AG10803 (cell line): ENCODE data around the gene SETD2.
"Not testable (repeated sequence)": the region's sequence is repeated elsewhere in the genome, so short reads cannot be mapped to it uniquely, and the experiment has no call there.

ENCODE experiments used
- DNase-seq: peaks from one replicate; pipeline ENCODE4 v3.0.0; 2010; ENCODE audit warnings: low read depth
- H3K4me3 ChIP-seq: 2 replicates; pipeline ENCODE4 v1.5.1; 2011; ENCODE audit warnings: mild to moderate bottlenecking, low read length, control low read depth
- TF ChIP-seq, protein P1 (sequence below): conservative IDR thresholded peaks from 2 replicates; pipeline ENCODE4 v1.5.1; 2011; ENCODE audit warnings: mild to moderate bottlenecking, low read length, control low read depth, inconsistent platforms

Gene SETD2

DNA sequence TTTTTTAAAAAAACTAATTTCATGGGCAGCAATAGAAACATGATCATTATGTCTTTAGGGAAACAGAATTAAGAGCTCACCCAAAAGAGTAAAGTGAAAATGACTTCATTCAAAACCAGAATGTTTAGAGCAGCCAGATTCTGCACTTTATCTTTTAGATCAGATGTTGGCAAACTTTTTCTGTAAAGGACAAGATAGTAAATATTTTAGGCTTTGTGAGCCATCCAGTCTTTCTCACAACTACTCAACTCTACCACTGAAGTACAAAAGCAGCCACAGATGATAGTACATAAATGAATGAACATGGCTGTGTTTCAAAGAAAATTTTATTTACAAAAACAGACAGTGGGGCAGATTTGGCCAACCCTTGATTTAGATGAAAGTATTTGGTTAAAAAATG, 84.5 kb downstream of the SETD2 start:
- no peak for DNase-seq
- H3K4me3 ChIP-seq, result no peak overlapping the region
- TF ChIP-seq, protein P1, sequence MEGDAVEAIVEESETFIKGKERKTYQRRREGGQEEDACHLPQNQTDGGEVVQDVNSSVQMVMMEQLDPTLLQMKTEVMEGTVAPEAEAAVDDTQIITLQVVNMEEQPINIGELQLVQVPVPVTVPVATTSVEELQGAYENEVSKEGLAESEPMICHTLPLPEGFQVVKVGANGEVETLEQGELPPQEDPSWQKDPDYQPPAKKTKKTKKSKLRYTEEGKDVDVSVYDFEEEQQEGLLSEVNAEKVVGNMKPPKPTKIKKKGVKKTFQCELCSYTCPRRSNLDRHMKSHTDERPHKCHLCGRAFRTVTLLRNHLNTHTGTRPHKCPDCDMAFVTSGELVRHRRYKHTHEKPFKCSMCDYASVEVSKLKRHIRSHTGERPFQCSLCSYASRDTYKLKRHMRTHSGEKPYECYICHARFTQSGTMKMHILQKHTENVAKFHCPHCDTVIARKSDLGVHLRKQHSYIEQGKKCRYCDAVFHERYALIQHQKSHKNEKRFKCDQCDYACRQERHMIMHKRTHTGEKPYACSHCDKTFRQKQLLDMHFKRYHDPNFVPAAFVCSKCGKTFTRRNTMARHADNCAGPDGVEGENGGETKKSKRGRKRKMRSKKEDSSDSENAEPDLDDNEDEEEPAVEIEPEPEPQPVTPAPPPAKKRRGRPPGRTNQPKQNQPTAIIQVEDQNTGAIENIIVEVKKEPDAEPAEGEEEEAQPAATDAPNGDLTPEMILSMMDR, result no peak

- no peak overlapping the region for H3K4me3 ChIP-seq
- TF ChIP-seq, protein P1, result no peak
- no peak for DNase-seq
These were observed 90.2 kb downstream of the SETD2 start for GRCh38 chr3:47073685-47074084.

DNA sequence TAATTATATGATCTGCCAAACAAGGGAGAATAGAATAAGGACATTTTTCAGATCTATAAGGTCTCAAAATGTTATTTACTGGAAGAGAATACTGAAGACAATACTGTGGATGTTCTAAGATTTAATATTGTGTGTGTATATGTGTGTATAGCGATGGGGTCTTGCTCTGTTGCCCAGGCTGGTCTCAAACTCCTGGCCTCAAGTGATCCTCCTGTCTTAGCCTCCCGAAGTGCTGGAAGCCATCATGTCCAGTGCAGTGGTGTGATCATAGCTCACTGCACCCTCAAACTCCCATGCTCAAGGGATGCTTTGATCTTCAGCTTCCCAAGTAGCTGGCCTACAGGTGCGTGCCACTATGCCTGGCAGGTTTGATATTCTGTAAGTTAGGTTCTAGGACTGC, 93.1 kb downstream of the SETD2 start:
- TF ChIP-seq, protein P1, result no peak
- DNase-seq, result no peak
- H3K4me3 ChIP-seq, result no peak overlapping the region

GRCh38 chr3:47066259-47066658, 97.7 kb downstream of the SETD2 start:
- not testable (repeated sequence) for H3K4me3 ChIP-seq, DNase-seq

DNA sequence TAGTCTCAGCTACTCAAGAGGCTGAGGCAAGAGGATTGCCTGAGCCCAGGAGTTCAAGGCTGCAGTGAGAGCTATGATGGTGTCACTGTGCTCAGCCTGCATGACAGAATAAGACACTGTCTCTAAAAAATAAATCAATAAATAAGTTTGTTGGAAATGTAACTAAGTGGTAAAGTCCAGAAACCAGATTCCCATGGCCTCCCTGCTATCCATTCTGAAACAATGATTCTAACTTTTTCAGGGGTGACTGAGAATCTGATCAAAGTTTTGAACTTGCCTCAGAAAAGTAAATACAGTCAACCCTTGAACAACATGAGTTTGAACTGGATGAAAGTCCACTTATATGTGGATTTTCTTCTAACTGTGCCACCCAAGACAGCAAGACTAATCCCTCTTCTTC, 98.2 kb downstream of the SETD2 start:
- TF ChIP-seq, protein P1, result no peak
- DNase-seq, result no peak
- H3K4me3 ChIP-seq, result no peak overlapping the region

- TF ChIP-seq, protein P1, result no peak
- no peak for DNase-seq
- H3K4me3 ChIP-seq, result no peak overlapping the region
These were observed 98.9 kb downstream of the SETD2 start for GRCh38 chr3:47065058-47065457.

- TF ChIP-seq, protein P1, result no peak
- no peak overlapping the region for H3K4me3 ChIP-seq
- peak; percentile 48 for DNase-seq
These were observed 106.7 kb downstream of the SETD2 start for GRCh38 chr3:47057212-47057671.

DNA sequence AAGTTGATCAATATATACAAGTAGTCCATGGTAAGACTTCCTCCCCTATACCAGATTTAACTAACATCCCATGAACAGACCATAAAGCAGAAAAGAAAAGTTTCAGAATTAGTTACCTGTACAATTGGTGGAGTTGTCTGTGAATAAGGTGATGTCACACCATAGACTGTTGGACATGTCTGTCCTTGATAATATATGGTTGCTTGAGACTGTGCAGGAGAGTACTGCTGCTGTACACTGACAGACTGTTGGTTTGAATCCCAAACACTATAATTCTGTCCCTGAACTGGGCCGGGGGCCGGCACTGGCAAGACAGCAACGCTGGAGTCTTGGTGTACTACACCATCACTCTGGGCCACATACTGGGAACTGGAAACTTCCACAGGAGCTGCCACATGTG, 107.2 kb downstream of the SETD2 start:
- H3K4me3 ChIP-seq, result no peak overlapping the region
- no peak for DNase-seq
- TF ChIP-seq, protein P1, result no peak
